ENCODE data around the gene ESR1. TPM values are rescaled to one million over a fixed set of nuclear protein-coding genes. Genes with fewer than 3 reads are reported as not detected.

ESR1 gene
- polyA plus RNA-seq, 1 donor (not counting 4 experiments of a cell fraction or from before 2014, with no cell fraction given): 0.22 TPM

- TF ChIP-seq EZH2 (IDR thresholded peaks at IDR 0.05; ENCODE audit: low read length): no peak
- TF ChIP-seq CTCF (optimal IDR thresholded peaks at IDR 0.05 in 1 of 3, IDR thresholded peaks at IDR 0.05 in 1 of 3, conservative IDR thresholded peaks at IDR 0.05 in 1 of 3; ENCODE audit: extremely low read depth in 1 of 3, insufficient read depth in 2 of 3, low read length in 3 of 3): no peak
- H2AFZ ChIP-seq (ENCODE audit: control insufficient read depth, low read length): no peak overlapping the region
- dilution Hi-C loops (cut with MboI; ENCODE audit: extremely low pct_ligation_motif_present, low sequenced_read_pairs): no loop called here
- no peak for FAIRE-seq
- H3K27ac ChIP-seq (ENCODE audit: control insufficient read depth, insufficient read depth, low read length): no peak overlapping the region
- H3K4me1 ChIP-seq (ENCODE audit: control insufficient read depth, extremely low read depth, insufficient read depth, low read length): no peaks in the 10 kb centered on the region
- no peaks in the 10 kb centered on the region for H3K79me2 ChIP-seq (ENCODE audit: control insufficient read depth, insufficient read depth, low read length)
- H3K4me3 ChIP-seq (ENCODE audit: control insufficient read depth in 2 of 3, extremely low read depth in 1 of 3, insufficient read depth in 2 of 3, low read depth in 1 of 3, low read length in 3 of 3): no peak overlapping the region
- no peak overlapping the region for H3K4me2 ChIP-seq (ENCODE audit: control insufficient read depth, extremely low read depth, insufficient read depth, low read depth, low read length)
- no peaks in the 10 kb centered on the region for H3K9me1 ChIP-seq (ENCODE audit: control insufficient read depth, extremely low read depth, insufficient read depth, low read length)
- H4K20me1 ChIP-seq (ENCODE audit: control insufficient read depth, extremely low read depth, insufficient read depth, low read length): no peaks in the 10 kb centered on the region
- H3K9ac ChIP-seq (ENCODE audit: control insufficient read depth, extremely low read depth, insufficient read depth, low read length): no peak overlapping the region
- no peaks in the 10 kb centered on the region for H3K9me3 ChIP-seq (ENCODE audit: control insufficient read depth, low read depth, low read length)
- no peaks in the 10 kb centered on the region for H3K36me3 ChIP-seq (ENCODE audit: control insufficient read depth in 2 of 2, extremely low read depth in 1 of 2, insufficient read depth in 2 of 2, low read length in 2 of 2)
- no peak for DNase-seq (ENCODE audit: low read depth, low spot score)
- no peaks in the 10 kb centered on the region for H3K27me3 ChIP-seq (ENCODE audit: control insufficient read depth, extremely low read depth, insufficient read depth, low read length)
Observed at GRCh38 chr6:152166897-152167296, 359.4 kb downstream of the ESR1 start.

- no peak overlapping the region for H3K27ac ChIP-seq (ENCODE audit: control insufficient read depth, insufficient read depth, low read length)
- H3K9me1 ChIP-seq (ENCODE audit: control insufficient read depth, extremely low read depth, insufficient read depth, low read length): no peaks in the 10 kb centered on the region
- no peaks in the 10 kb centered on the region for H3K9me3 ChIP-seq (ENCODE audit: control insufficient read depth, low read depth, low read length)
- H3K9ac ChIP-seq (ENCODE audit: control insufficient read depth, extremely low read depth, insufficient read depth, low read length): no peak overlapping the region
- H3K27me3 ChIP-seq (ENCODE audit: control insufficient read depth, extremely low read depth, insufficient read depth, low read length): no peaks in the 10 kb centered on the region
- H2AFZ ChIP-seq (ENCODE audit: control insufficient read depth, low read length): no peak overlapping the region
- TF ChIP-seq EZH2 (IDR thresholded peaks at IDR 0.05; ENCODE audit: low read length): no peak
- TF ChIP-seq CTCF (optimal IDR thresholded peaks at IDR 0.05 in 1 of 3, IDR thresholded peaks at IDR 0.05 in 1 of 3, conservative IDR thresholded peaks at IDR 0.05 in 1 of 3; ENCODE audit: extremely low read depth in 1 of 3, insufficient read depth in 2 of 3, low read length in 3 of 3): no peak
- FAIRE-seq (no peak), DNase-seq (ENCODE audit: low read depth, low spot score) (no peak)
- dilution Hi-C loops (cut with MboI; ENCODE audit: extremely low pct_ligation_motif_present, low sequenced_read_pairs): no loop called here
- no peak overlapping the region for H3K4me2 ChIP-seq (ENCODE audit: control insufficient read depth, extremely low read depth, insufficient read depth, low read depth, low read length)
- H3K79me2 ChIP-seq (ENCODE audit: control insufficient read depth, insufficient read depth, low read length): no peaks in the 10 kb centered on the region
- H3K4me1 ChIP-seq (ENCODE audit: control insufficient read depth, extremely low read depth, insufficient read depth, low read length): no peaks in the 10 kb centered on the region
- H4K20me1 ChIP-seq (ENCODE audit: control insufficient read depth, extremely low read depth, insufficient read depth, low read length): no peaks in the 10 kb centered on the region
- no peaks in the 10 kb centered on the region for H3K36me3 ChIP-seq (ENCODE audit: control insufficient read depth in 2 of 2, extremely low read depth in 1 of 2, insufficient read depth in 2 of 2, low read length in 2 of 2)
- H3K4me3 ChIP-seq (ENCODE audit: control insufficient read depth in 2 of 3, extremely low read depth in 1 of 3, insufficient read depth in 2 of 3, low read depth in 1 of 3, low read length in 3 of 3): no peak overlapping the region
Observed at GRCh38 chr6:152167641-152168603, 360.4 kb downstream of the ESR1 start.

Measured in keratinocyte (primary cell).